HCT116 (cell line): ENCODE data around the gene SCYGR4. TPM values are rescaled to one million over a fixed set of nuclear protein-coding genes. Genes with fewer than 3 reads are reported as not detected.
A peak's percentile ranks its signal among the peaks of the same experiment; 100 is the strongest.

ENCODE experiments used
- ATAC-seq: fragments of 200-7000 bp; cut with Tn5 transposase; 2 replicates; pipeline ENCODE4 v1.9.1; 2020; ENCODE audit warnings: mild to moderate bottlenecking, moderate library complexity
- BruUV-seq: library from RNA; stranded (reverse); fragments of 400-500 nt; replicated peaks from 2 replicates; lab custom pipeline; 2021; lab: Mats Ljungman, UMichigan
- CTCF ChIA-PET: fragments of 300-600 bp; sonication (Branson Sonifier 250); formaldehyde crosslinking; loops from one replicate; lab custom pipeline; 2021; ENCODE audit warnings: antibody characterized with exemption; lab: Charles Lee
- POLR2A ChIA-PET: fragments of 300-600, 350-600 bp; sonication (Branson Sonifier 250); formaldehyde crosslinking; loops from one replicate; lab custom pipeline; 2021; ENCODE audit warnings: antibody characterized with exemption; lab: Charles Lee
- RAD21 ChIA-PET, 2 experiments: fragments of 300-600 bp; sonication (Branson Sonifier 250); formaldehyde crosslinking; loops; one replicate each; lab custom pipeline; 2023; ENCODE audit warnings: low total read pairs in 2 of 2; ENCODE audit not compliant: uncharacterized antibody in 2 of 2, unreplicated experiment in 2 of 2, low non-redundant PET in 1 of 2; lab: Charles Lee
- DNase-seq: peaks from one replicate; pipeline ENCODE4 v3.0.0-alpha.2; 2010; ENCODE audit warnings: low read depth, low spot score
- H2AFZ ChIP-seq: fragments of 200-600 bp; shearing (Covaris generic), sonication (generic); 2 replicates; pipeline ENCODE4 v1.6.1; 2017; ENCODE audit warnings: low read depth, mixed run types, mixed read lengths, antibody characterized with exemption, low read length; ENCODE audit not compliant: poor library complexity, severe bottlenecking
- H3K27ac ChIP-seq: 2 replicates; pipeline ENCODE4 v1.5.1; 2012; ENCODE audit warnings: low read depth, low read length
- H3K27me3 ChIP-seq: fragments of 200-600 bp; sonication (generic); 2 replicates; pipeline ENCODE4 v1.6.1; 2016; ENCODE audit warnings: mixed run types, low read length, mixed read lengths; ENCODE audit not compliant: insufficient read depth
- H3K36me3 ChIP-seq, 2 experiments: fragments of 200-500 bp in 1 of 2; fragments of 200-600 bp in 1 of 2; sonication (Bioruptor generic) in 1 of 2; sonication (generic) in 1 of 2; 2 replicates each; pipeline versions ENCODE4 v1.5.1 to v1.6.1; 2014 to 2016; ENCODE audit warnings: low read length in 2 of 2, inconsistent platforms in 1 of 2, mixed read lengths in 1 of 2, mixed run types in 1 of 2; ENCODE audit not compliant: insufficient read depth in 2 of 2, control insufficient read depth in 1 of 2
- H3K4me1 ChIP-seq, 2 experiments: fragments of 200-600 bp in 1 of 2; sonication (generic) in 1 of 2; 2 replicates each; pipeline versions ENCODE4 v1.5.1 to v1.6.1; 2012 to 2017; ENCODE audit warnings: low read length in 2 of 2, inconsistent platforms in 1 of 2, mild to moderate bottlenecking in 1 of 2, mixed read lengths in 1 of 2, mixed run types in 1 of 2, moderate library complexity in 1 of 2; ENCODE audit not compliant: insufficient read depth in 2 of 2, control insufficient read depth in 1 of 2
- H3K4me2 ChIP-seq: fragments of 200-600 bp; sonication (generic); 2 replicates; pipeline ENCODE4 v1.6.1; 2017; ENCODE audit warnings: mixed run types, low read length, mixed read lengths
- H3K4me3 ChIP-seq, 2 experiments: fragments of 200-600 bp in 1 of 2; sonication (generic) in 1 of 2; replicated peaks in 1 of 2; 2 replicates each; pipeline ENCODE4 v1.5.1; 2011 to 2016; ENCODE audit warnings: low read length in 2 of 2, control low read depth in 1 of 2, low read depth in 1 of 2, mild to moderate bottlenecking in 1 of 2, mixed read lengths in 1 of 2, mixed run types in 1 of 2
- H3K79me2 ChIP-seq: fragments of 200-600 bp; sonication (generic); 2 replicates; pipeline ENCODE4 v1.6.1; 2017; ENCODE audit warnings: mild to moderate bottlenecking, mixed run types, low read length, moderate library complexity, mixed read lengths; ENCODE audit not compliant: insufficient read depth
- H3K9ac ChIP-seq: fragments of 200-600 bp; sonication (generic); 2 replicates; pipeline ENCODE4 v1.6.1; 2016; ENCODE audit warnings: low read length, mixed read lengths
- H3K9me2 ChIP-seq: fragments of 200-600 bp; sonication (generic), shearing (Covaris generic); 2 replicates; pipeline ENCODE4 v1.6.1; 2017; ENCODE audit warnings: mixed run types, mild to moderate bottlenecking, moderate library complexity; ENCODE audit not compliant: insufficient read depth
- H3K9me3 ChIP-seq, 2 experiments: fragments of 200-500 bp in 1 of 2; fragments of 200-600 bp in 1 of 2; sonication (Bioruptor generic) in 1 of 2; sonication (generic) in 1 of 2; 2 replicates each; pipeline ENCODE4 v1.6.1; 2014 to 2017; ENCODE audit warnings: low read length in 2 of 2, mixed read lengths in 2 of 2, inconsistent platforms in 1 of 2, low read depth in 1 of 2, mild to moderate bottlenecking in 1 of 2, mixed run types in 1 of 2, moderate library complexity in 1 of 2; ENCODE audit not compliant: control insufficient read depth in 1 of 2, insufficient read depth in 1 of 2
- H4K20me1 ChIP-seq: fragments of 200-600 bp; sonication (generic), shearing (Covaris generic); 2 replicates; pipeline ENCODE4 v1.6.1; 2017; ENCODE audit warnings: mixed run types, mild to moderate bottlenecking, moderate library complexity; ENCODE audit not compliant: insufficient read depth
- CTCF ChIP-seq, 3 experiments: fragments of 200-600 bp in 1 of 3; sonication (generic) in 1 of 3; IDR thresholded peaks in 2 of 3; conservative IDR thresholded peaks in 1 of 3; 2 replicates each; pipeline ENCODE4 v1.5.1; 2012 to 2017; ENCODE audit warnings: low read depth in 2 of 3, low read length in 2 of 3, antibody characterized with exemption in 1 of 3, borderline replicate concordance in 1 of 3, control low read depth in 1 of 3, mild to moderate bottlenecking in 1 of 3, mixed read lengths in 1 of 3, mixed run types in 1 of 3, moderate library complexity in 1 of 3; ENCODE audit not compliant: insufficient read depth in 1 of 3
- ELF1 ChIP-seq: IDR thresholded peaks from 2 replicates; pipeline ENCODE4 v1.6.1; 2012; ENCODE audit warnings: low read depth, borderline replicate concordance
- FOSL1 ChIP-seq: IDR thresholded peaks from 2 replicates; pipeline ENCODE4 v1.6.1; 2012; ENCODE audit warnings: low read depth
- JUND ChIP-seq: IDR thresholded peaks from 2 replicates; pipeline ENCODE4 v1.6.1; 2012
- MAX ChIP-seq: IDR thresholded peaks from 2 replicates; pipeline ENCODE4 v1.6.1; 2012
- POLR2A ChIP-seq: IDR thresholded peaks from 2 replicates; pipeline ENCODE4 v1.7.0; 2011; ENCODE audit warnings: borderline replicate concordance; ENCODE audit not compliant: insufficient read depth, insufficient read length; ENCODE audit errors: extremely low read depth
- POLR2AphosphoS5 ChIP-seq: IDR thresholded peaks from 2 replicates; pipeline ENCODE4 v1.6.1; 2011; ENCODE audit warnings: mild to moderate bottlenecking, low read depth, low read length, moderate library complexity
- RAD21 ChIP-seq: IDR thresholded peaks from 2 replicates; pipeline ENCODE4 v1.6.1; 2012; ENCODE audit warnings: low read depth, mild to moderate bottlenecking
- SIN3A ChIP-seq: IDR thresholded peaks from 2 replicates; pipeline ENCODE4 v1.6.1; 2012; ENCODE audit warnings: low read depth
- SRF ChIP-seq: IDR thresholded peaks from 2 replicates; pipeline ENCODE4 v1.6.1; 2012; ENCODE audit warnings: low read depth
- TCF7L2 ChIP-seq: IDR thresholded peaks from 2 replicates; pipeline ENCODE4 v1.7.0; 2011; ENCODE audit warnings: borderline replicate concordance, inconsistent platforms; ENCODE audit not compliant: insufficient read depth, insufficient read length; ENCODE audit errors: extremely low read depth
- YY1 ChIP-seq: IDR thresholded peaks from 2 replicates; pipeline ENCODE4 v1.6.1; 2011; ENCODE audit warnings: low read length, low read depth, moderate library complexity, mild to moderate bottlenecking; ENCODE audit not compliant: insufficient replicate concordance; ENCODE audit errors: extremely low read depth
- intact Hi-C: fragments of 100-400 bp; cut with micrococcal nuclease; formaldehyde crosslinking; loops from 2 replicates; pipeline ENCODE4 v1.10.0; 2022
- total RNA-seq: library from RNA; stranded (reverse); gene quantifications from one replicate; pipeline ENCODE4 v1.2.1, GENCODE V29; 2021; ENCODE audit not compliant: unreplicated experiment
- TF ChIP-seq, protein P1 (sequence below): IDR thresholded peaks from 2 replicates; pipeline ENCODE4 v1.6.1; 2011; ENCODE audit warnings: mild to moderate bottlenecking, low read length, moderate library complexity; ENCODE audit not compliant: insufficient replicate concordance; ENCODE audit errors: extremely low read depth

SCYGR4 gene
- total RNA-seq, 1 experiment from 2014 or later: not detected

DNA sequence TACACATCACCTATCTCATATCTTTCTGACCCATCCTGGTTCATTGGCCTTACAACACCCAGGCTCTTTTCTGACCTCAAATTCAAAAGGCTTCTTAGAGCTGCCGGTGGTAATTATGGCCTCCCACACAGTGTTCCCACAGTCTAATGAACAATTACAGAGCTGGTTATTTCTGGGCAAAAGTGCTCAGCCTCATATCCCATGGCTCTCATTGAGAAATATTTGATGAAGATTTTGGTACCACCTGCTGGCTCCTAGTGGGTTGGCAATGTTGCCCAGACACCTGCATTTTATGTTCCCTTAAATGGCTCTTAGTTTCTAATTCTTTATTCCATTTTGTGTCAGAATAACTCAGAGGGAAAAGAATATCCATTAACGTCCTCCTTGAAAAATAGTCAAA is 38.7 kb upstream of the SCYGR4 start:
- no TSS peak for BruUV-seq
- no peak for DNase-seq
- intact Hi-C loops: no loop called here

GRCh38 chr2:227579791-227580190 is 37.5 kb upstream of the SCYGR4 start:
- ATAC-seq: no peak
- Histone ChIP-seq H3K4me3 (no peak overlapping the region), H2AFZ (no peak overlapping the region), H3K27me3 (no peaks in the 10 kb centered on the region), H3K4me1 (no peaks in the 10 kb centered on the region), H3K9me2 (no peaks in the 10 kb centered on the region), H3K4me2 (no peak overlapping the region), H3K27ac (no peak overlapping the region), H3K79me2 (no peaks in the 10 kb centered on the region), H3K9me3 (no peaks in the 10 kb centered on the region), H3K9ac (no peak overlapping the region), H4K20me1 (no peaks in the 10 kb centered on the region), H3K36me3 (no peaks in the 10 kb centered on the region)
- CTCF ChIA-PET: no interaction called here
- BruUV-seq: no TSS peak
- RAD21 ChIA-PET: no interaction called here
- no peak for DNase-seq
- POLR2A ChIA-PET: no interaction called here
- intact Hi-C loops: no loop called here
- TF ChIP-seq TCF7L2: no peak
- no peak for TF ChIP-seq POLR2AphosphoS5
- no peak for TF ChIP-seq SIN3A
- TF ChIP-seq YY1: no peak
- no peak for TF ChIP-seq ELF1
- TF ChIP-seq RAD21: no peak
- TF ChIP-seq MAX: no peak
- TF ChIP-seq CTCF (IDR thresholded peaks at IDR 0.05 in 2 of 3, conservative IDR thresholded peaks at IDR 0.05 in 1 of 3; ENCODE audit: borderline replicate concordance in 1 of 3, insufficient read depth in 1 of 3, low read depth in 2 of 3, low read length in 2 of 3): no peak
- TF ChIP-seq JUND: no peak
- TF ChIP-seq POLR2A: no peak
- TF ChIP-seq FOSL1: no peak
- no peak for TF ChIP-seq SRF

More for the DNA sequence above, 38.7 kb upstream of the SCYGR4 start:
- H2AFZ ChIP-seq: no peak overlapping the region
- no peaks in the 10 kb centered on the region for H3K27me3 ChIP-seq
- no peaks in the 10 kb centered on the region for H3K9me3 ChIP-seq
- H3K27ac ChIP-seq: no peak overlapping the region
- TF ChIP-seq, protein P1, sequence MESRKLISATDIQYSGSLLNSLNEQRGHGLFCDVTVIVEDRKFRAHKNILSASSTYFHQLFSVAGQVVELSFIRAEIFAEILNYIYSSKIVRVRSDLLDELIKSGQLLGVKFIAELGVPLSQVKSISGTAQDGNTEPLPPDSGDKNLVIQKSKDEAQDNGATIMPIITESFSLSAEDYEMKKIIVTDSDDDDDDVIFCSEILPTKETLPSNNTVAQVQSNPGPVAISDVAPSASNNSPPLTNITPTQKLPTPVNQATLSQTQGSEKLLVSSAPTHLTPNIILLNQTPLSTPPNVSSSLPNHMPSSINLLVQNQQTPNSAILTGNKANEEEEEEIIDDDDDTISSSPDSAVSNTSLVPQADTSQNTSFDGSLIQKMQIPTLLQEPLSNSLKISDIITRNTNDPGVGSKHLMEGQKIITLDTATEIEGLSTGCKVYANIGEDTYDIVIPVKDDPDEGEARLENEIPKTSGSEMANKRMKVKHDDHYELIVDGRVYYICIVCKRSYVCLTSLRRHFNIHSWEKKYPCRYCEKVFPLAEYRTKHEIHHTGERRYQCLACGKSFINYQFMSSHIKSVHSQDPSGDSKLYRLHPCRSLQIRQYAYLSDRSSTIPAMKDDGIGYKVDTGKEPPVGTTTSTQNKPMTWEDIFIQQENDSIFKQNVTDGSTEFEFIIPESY: no peak
- TF ChIP-seq ELF1 (no peak), POLR2AphosphoS5 (no peak), RAD21 (peak; percentile 40; the same call in 1 of the 2 replicates)
- H3K9ac ChIP-seq: no peak overlapping the region
- H3K9me2 ChIP-seq: no peaks in the 10 kb centered on the region
- no peaks in the 10 kb centered on the region for H4K20me1 ChIP-seq
- no peak overlapping the region for H3K4me3 ChIP-seq
- no peaks in the 10 kb centered on the region for H3K79me2 ChIP-seq
- H3K4me2 ChIP-seq: no peak overlapping the region
- ChIA-PET CTCF (no interaction called here), POLR2A (no interaction called here), RAD21 (no interaction called here)
- no peaks in the 10 kb centered on the region for H3K4me1 ChIP-seq
- ATAC-seq: no peak
- H3K36me3 ChIP-seq: no peaks in the 10 kb centered on the region
